ENCODE measurements around the gene CACHD1.

Gene CACHD1

DNA sequence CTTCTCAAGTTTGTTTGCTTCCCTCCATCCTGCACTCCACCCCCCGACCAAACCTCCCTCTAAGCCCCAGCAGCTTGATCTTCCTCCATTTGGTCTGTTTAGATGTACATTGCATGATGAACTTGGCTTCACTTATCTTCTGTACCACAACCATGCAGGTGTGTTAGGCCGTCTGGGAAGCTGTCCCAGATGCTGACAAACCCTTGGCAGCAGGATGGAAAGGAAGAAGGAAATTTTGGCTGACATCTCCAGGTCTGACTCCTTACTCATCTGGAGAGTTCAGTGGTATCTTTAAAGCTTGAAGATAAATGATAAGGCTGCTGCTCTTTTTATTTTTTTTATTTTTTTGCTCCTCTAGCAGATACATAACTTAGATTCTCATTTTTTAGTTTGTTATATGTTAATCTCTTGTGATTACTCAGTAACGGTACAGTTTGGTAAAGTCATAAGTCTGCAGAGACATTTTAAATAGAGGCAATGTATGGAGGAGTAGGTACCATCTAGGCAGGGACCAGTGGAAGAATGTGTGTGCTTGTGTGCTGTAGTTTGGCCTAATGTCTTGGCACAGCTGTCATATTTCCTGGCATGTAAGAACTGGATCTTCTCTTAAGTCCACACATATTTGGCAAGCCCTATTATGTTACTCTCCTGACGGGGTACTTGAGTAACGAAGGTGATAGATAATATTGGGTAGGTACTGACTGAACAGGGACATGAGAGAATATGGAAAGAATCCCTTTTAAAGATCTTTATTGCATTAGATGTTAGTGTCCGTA, 79.7 kb downstream of the CACHD1 start:
- DNase-seq (ENCODE audit: low read depth in 2 of 2): no peak

DNA sequence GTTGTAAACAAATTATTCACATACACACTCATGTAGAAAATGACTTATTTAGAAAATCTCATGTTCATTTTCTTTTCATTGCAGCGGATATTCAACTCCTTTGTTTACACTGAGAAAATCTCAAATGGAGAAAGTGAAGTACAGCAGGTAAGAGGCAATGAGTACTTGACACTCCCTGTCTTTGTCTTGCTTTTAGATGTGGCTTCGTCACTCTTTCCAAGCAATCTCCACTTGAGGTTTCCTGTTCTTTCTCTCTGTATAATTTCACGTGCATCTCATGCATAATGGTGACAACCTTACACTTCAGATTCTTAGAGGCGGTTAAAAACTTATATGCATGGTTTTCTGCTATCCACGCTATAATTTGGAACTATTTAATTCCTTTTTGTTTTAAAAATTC, 80.6 kb downstream of the CACHD1 start:
- no peak for DNase-seq (ENCODE audit: low read depth in 2 of 2)

DNA sequence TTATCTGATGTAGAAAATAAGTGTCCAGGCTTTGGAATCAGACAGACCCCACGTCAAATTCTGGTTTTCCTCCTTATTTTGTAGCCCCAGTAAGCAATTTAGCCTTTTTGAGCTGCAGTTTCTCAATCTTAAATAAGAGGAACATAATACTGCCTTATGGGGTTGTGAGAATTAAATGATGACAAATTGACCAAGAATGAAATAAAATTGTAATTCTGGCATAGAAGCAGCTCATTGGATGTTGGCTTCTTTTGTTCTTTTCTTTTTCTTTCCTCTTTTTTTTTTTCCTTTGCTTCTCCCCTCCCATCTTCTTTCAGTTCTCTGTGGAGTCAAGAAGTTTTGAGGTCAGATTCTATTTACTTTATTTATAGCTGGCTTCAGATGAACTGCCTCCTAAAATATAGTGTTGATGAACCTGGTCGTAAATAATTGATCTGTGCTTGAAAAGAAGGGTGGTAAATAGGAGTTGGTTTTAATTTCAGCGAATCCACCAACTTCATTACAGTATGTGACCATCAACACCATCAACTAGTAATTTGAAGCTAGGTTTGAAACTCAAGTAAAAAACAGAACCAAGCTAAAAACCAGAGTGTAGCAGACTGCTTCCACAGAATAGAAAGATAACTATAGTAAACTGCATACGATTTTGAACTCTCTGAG, 81.1 kb downstream of the CACHD1 start:
- no peak for DNase-seq (ENCODE audit: low read depth in 2 of 2)

DNA sequence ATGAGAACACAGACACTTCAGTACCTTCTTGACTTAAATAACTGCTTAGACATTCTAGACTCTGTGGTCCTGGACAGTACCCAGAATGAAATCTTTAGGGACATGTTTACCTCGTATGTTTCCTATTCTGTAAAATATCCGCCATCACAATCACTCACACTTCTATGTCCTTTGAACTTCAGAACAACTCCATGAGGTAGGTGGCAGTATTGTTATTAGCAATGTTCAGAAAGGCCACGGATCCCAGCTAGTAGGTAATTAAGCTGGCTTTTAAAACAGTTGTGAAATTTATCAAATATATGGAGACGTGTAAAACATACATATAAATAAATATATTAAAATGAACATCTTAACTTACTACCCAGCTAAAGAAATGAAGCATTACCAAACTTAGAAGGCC, 83.4 kb downstream of the CACHD1 start:
- DNase-seq (ENCODE audit: low read depth in 2 of 2): no peak

DNA sequence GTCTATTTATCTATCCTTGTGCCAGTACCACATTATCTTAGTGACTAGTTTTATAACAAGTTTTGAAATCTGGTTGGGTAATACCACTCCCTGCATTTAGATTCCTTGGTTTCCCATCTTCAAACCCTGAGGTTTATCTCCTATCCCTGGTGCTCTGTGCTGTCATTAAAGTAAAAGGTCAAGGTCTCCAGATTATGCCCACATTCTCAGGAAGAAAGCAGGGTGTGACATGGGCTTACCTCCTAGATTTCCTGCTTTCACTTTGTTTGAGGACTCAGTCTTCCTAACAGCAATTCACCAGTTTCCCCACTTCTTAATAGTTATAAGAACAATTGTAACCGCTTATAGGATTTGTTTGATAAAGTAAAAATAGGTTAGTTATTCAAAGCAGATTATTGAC, 86.0 kb downstream of the CACHD1 start:
- no peak for DNase-seq (ENCODE audit: low read depth in 2 of 2)

DNA sequence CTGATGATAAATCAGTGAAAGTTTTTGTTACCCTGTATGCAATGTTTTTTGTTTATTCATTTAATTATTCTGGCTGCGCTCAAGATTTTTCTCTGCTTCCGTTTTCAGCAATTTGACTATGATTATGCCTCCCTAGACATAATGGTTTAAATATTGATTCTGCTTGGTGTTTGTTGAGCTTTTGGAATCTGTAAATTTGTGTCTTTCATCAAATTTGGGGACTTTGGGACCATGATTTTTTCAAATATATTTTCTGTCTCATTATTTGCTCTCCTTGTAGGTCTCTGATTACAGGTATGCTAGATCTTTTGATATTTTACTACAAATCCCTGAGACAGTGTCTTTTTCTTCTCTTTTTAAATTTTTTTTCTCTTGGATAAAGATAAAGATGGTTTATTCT, 92.1 kb downstream of the CACHD1 start:
- DNase-seq (ENCODE audit: low read depth in 2 of 2): no peak

DNA sequence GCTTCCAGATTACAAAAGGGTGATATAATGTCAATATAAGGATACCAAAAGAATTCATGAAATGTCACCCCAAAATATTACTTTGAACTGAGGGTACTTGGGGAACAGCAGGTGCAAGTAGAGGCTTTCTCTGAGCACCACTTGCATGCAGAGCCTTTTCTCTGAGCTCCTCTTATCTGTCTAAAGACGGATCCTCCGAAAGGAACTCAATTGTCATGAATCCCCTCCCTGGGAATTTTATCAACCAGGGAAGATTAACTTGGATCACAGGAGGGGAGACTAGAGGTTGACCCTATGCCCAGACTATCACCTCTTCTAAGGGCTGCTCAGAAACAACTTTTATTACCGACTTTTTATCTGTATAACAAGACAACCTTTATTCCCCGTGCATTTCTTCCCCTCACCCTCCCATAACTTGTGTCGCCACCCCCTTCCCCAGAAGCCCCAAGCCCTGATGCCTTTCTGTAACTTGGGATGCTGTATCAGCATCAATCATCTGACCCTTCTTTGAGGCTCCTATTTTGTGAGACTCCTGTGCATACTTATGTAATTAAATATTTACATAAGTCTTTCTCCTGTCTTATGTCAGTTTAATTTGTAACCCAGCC, 94.1 kb downstream of the CACHD1 start:
- DNase-seq (ENCODE audit: low read depth in 2 of 2): no peak

DNA sequence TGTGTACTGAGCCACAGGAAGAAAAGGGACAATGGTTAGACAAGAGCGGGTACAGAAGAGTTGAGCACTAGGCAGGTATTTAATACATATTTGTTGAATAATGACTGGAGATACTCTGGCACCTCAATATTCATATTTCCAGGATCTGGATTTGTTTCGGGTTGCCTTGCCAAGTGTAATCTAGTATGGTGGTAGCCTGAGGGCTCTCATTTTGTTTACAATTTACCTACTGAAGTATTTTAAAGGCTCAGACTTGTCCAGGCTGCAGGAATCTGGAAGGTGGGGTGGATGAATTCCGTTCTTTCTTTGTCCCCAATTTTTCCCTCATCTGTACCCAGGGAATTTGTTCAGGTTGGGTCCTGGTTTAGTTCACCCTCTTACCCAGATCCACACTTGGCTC, 95.0 kb downstream of the CACHD1 start:
- DNase-seq (ENCODE audit: low read depth in 2 of 2): no peak

DNA sequence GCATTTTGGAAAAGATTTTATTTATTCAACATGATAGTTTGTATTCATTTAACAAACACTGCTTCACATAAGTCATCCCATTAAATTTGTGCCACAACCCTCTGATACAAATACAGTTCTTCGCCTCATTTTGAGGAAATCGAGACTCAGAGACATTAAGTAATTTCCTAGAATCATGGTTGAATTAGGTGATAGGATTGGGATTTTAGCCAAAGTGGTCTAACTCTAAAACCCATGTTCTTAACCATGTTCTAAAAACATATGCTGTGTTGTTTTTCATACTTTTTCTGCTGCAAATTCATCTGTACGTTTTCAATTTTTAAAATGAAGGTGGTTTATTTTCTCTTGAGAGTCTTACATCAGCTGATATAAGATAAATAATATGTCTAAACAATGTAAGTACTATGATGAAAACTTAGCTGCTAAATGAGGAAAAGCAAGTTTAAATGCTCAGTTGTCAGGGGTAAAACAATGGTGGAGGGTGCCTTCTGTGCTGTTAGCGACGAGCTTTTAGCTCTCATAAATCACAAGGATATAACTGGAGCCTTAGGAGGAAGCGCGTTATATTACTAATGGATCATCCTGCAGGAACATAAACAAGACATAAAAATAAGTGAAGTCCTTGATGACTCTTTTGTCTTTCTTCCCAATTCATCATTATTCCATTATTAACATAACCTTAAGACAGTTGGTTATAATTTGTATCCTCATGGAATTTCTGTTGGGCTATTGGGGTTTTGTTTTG, 97.7 kb downstream of the CACHD1 start:
- DNase-seq (ENCODE audit: low read depth in 2 of 2): no peak

DNA sequence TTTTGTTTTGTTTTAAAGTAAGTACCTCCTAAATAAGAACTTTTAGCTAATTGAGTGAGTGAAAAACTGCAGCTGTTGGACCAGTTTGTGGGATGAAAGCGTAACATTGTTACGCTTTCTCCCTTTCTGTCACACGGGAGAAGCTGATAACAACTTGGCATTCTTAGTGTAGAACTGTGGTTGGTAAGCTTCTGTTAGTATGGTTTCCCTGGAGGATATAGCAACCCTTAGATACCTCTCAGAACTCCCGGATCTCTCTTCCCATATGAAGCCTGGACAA, 98.2 kb downstream of the CACHD1 start:
- DNase-seq (ENCODE audit: low read depth in 2 of 2): no peak

DNA sequence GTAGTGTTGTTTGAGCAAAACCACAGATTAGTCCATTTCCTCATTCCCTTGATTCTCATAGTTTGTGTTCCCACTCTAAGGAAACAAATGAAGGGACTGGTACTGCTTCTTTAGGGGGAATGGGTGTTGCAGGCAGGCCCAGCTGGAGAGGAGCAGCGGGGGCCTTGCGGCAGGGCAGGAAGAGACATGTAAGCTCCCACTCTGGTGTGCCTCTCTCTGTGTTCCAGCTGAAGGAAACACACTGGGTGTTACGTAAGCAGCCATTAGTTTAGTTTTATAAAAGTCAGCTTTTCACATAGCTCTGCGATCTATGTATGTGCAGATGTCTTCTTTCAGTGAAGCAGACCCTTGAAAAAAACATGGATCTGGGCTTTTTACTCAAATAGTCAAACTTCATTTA, 99.5 kb downstream of the CACHD1 start:
- no peak for DNase-seq (ENCODE audit: low read depth in 2 of 2)

DNA sequence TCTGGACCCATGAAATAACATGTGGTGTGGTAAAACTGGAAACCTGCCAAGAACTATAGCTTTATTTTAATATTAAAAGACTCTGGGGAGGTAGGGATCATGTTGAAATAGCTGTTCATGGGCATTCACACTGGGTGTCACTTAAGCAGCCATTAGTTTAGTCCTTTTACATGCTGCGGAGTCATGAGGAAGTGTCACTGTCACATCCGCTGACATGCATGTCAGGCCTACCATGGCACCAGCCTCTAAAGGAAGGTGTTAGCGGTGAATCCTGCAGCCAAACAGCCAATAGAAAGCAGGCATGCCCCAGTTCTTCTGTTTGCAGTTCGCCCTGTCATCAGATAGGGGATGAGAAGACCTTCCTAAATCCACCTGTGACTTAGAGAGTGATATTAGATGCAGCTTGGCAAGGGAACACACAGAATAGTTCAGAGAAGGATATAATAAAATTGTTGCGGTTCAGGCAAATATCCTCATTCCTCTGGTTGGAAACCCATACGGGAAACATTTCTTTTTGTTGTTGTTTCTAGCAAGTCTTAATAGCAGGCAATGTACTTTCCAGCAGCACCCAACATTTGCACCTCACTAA, 100.4 kb downstream of the CACHD1 start:
- no peak for DNase-seq (ENCODE audit: low read depth in 2 of 2)

DNA sequence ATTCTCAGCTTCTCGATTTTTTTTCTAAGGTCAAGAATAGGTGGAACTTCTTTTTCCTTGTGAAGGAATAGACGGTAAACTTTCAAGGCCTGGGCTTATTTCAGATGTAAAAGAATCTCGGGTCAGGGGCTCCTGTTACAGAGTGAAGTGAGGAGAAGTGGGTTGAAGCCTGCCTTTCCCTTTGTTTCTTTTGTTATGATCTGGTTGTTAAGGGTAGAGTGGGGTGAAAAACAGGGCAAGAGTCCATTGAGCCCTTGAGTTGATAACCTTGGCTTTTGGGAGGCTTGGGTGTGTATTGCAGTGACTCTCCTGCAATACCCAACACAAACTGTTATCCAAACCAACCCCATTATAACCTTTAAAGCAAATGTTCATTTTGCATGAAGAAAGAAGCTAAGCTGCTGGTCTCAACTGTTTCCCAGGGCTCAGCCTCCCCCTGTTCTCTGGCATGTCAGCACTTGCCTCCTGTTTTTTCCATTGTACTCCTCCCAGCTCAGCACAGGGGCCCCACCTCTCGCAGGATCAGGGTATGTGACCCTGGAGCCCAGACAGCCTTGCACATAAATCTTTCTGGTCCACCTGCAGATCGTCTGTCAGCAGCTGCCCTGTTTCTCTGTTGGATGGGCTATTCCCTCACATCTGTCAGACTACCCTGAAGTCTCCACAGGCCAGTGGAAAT, 102.4 kb downstream of the CACHD1 start:
- DNase-seq (ENCODE audit: low read depth in 2 of 2): no peak

DNA sequence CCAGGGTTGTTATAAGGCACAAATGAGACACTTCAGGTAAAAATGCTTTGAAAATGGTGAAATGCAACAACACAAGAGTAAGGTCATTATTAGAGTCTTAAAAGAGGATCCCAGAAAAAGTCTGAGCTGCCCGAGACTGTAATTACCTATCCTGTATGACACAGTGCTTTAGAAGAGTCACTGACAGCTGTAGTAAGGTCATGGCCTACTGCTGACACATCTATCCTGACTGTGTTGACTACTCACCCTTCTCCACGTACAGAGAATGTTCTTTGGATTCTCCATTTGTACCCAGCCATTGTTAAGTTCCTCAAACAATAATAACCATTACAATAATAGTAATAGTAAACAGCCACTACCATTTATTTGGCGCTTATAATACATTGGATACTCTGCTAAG, 104.4 kb downstream of the CACHD1 start:
- no peak for DNase-seq (ENCODE audit: low read depth in 2 of 2)

DNA sequence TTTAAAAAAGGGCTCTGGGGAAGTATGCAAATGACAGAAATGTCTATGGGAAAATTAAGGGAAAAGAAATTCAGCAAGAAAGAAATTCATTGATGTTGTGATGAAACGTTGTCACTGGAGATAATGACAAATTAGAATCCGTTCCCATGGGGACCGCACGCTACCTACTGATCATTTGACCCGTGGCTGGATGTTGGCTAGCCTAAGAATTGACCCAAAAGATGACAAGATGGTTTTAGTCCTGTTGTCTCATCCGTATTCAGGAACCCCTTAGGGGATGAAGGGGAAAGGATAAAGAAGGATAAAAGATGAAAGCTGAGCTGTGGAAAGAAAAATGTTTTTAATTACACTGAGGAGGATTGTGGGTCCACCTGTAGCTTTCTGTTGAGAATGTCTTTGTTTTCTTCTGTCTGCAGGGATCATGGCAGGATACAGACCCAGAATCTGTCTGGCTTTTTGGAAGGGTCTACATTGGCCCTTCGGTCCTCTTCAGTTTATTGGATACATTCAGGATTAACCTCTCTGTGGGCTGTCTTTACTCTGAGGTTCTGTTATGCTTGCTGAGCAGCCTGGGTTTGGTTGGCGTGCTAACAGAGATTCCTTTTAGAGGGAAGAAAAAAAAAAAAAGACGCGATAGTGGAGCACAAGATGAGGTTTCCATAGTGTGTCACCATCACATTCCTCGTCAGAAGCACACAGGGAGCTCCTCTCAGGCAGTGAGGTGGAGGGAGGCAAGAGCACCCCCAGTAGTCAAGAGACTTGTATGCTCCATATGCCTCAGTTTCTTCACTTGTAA, 106.2 kb downstream of the CACHD1 start:
- DNase-seq (ENCODE audit: low read depth in 2 of 2): no peak

DNA sequence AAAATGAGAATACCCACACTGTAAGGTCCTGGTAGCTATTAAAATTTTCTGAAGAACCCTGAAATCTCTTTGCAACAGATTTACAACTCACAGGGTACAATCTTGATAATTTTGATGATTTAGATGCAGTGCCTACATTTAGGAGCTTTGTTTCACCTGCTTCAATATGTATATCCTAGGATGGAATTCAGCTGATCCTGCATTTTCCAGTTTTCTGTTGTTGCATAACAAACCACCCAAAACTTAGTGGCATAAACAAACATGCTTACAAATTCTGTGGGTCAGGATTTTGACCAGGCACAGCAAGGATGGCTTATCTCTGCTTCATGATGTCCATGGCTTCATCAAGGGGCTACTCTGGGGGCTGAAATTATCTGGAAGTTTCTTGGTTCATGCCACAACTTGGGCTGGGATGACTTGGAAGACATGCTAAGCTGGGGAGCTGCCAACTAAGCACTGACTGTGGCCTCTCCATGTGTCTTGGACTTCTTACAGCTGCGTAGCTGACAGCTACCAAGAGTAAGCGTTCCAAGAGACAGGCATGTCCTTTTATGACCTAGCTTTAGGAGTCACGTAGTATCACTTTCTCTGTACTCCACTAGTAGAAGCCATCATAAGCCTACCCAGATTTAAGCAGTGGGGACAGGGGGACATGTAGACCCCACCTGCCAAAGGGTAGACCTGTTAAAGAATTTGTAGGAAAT, 108.5 kb downstream of the CACHD1 start:
- no peak for DNase-seq (ENCODE audit: low read depth in 2 of 2)

DNA sequence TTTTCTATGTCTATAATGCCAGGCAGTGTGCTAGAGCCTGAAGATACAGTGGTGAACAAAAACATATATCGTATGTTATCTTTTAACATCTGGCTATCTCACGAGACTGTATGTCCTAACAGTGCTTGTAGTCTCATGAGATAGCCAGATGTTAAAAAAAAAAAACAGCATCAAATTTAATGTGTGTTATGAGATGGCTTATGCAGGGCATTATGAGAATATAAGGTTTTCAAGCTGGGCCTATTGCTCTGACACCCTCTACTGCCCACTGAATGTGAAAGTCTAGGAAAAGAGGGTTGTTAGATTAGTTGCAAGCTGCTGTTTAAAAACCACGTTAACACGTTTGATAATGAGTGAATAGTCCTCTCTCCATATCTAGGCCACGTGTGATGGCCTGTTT, 109.8 kb downstream of the CACHD1 start:
- no peak for DNase-seq (ENCODE audit: low read depth in 2 of 2)

DNA sequence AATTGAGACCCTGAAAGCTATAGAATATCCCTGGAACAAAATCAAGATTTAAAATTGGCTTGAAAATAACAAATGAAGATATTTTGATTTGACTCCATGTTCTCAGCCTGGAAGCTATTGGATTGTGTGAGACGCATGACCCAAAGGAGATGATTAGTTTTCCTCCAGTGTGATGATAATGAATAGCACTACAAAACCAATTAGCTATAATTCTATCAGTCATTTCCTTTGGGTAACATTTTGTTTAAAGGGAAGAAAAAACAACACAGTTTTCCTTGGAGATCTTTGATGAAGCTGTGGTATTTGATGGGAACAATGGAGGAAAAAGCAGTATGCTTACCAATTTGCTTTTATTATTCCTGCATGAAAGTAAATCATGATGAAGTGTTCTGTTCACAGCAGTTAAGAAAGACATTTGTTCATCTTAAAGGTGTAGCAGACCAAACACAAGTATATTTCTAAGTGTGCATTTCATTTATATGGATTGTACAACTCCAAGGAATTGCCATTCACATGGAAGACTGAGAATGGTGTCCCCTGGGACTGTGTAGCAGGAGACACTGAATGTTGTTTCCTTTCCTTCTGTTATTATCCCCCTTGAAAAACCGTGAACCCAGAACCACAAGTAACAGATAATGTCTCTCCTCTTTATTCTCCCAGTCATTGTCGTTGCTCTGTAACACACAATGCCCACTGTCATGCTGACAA, 111.4 kb downstream of the CACHD1 start:
- no peak for DNase-seq (ENCODE audit: low read depth in 2 of 2)

DNA sequence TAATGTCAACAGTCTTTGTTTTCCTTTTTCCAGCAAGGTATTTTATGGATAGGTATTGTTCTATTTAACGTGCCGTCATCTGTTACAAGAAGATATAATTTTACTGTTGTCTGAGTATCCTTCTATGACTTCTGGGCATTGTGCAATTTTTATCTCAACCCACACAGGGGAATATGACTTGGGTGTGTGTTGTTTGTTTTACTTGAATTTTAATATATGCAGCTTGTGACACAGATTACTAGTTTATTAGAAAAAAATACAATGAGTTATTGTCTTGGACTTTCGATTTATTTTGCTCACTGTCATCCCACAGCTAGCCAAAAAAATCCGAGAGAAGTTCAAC, 111.9 kb downstream of the CACHD1 start:
- no peak for DNase-seq (ENCODE audit: low read depth in 2 of 2)

DNA sequence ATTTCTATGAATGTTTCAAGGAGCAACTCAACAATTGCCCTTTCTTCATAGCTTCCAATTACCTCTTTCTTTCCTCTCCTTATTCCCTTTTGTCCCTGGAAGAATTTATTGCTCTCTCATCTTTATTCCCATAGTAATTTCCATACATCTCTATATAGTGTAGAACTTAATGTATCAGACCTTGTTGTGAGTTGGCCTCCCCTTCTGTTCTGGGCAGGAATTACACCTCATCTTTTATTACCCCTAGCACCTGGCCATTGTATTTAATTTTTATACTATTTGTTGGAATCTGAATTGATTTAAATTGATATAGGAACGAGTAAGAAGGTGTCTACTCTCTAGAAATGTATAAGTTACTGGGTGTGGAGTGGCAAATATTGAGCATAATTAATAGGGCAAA, 114.5 kb downstream of the CACHD1 start:
- DNase-seq (ENCODE audit: low read depth in 2 of 2): no peak

All from fibroblast of skin of left quadriceps (primary cell).